ENCODE measurements around the gene CDC42BPB. TPM values are rescaled to one million over a fixed set of nuclear protein-coding genes. Genes with fewer than 3 reads are reported as not detected.

The CDC42BPB gene
- total and polyA plus RNA-seq, 2 of the 13 experiments (the other 11 are each of a cell fraction or from before 2014, with no cell fraction given), result 19.7 to 32.3 TPM

DNA sequence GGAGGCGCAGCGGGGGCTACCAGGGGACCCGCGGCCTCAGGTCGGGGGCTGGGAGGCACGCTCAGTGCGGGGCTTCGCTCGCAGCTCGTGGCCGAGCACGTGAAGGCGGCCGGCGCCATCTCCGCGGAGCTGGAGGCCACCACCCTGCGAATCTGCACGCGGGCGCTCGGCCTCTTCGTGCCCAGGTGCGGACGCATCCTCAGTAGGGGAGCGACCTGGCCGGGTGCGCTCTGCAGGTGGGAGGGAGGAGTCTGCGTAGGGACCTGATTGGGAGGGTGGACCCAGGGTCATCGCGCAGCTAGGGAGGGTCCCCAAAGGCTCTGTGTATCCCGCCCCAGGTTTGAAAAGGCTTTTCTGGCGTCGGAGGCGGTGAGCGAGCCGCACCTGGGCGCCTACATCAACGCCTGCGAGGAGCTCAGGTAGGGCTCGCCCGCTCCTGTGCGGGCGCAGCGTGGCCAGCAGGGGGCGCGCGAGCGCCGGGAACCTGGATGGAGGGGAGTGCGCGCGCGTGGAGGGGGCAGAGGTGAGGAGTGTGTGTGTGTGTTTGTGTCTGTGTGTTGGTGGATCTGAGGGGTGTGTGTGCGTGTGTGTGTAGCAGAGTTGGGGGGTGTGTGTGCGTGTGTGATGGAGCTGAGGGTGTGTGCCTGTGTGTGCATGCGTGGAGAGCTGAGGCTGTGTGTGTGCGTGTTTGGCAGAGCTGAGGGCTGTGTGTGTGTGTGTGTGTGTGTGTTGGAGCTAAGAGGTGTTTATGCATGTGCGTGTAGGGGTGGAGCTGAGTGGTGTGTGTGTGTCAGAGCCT is 47.5 kb upstream of the CDC42BPB start (continued):
- TF ChIP-seq, protein P1, sequence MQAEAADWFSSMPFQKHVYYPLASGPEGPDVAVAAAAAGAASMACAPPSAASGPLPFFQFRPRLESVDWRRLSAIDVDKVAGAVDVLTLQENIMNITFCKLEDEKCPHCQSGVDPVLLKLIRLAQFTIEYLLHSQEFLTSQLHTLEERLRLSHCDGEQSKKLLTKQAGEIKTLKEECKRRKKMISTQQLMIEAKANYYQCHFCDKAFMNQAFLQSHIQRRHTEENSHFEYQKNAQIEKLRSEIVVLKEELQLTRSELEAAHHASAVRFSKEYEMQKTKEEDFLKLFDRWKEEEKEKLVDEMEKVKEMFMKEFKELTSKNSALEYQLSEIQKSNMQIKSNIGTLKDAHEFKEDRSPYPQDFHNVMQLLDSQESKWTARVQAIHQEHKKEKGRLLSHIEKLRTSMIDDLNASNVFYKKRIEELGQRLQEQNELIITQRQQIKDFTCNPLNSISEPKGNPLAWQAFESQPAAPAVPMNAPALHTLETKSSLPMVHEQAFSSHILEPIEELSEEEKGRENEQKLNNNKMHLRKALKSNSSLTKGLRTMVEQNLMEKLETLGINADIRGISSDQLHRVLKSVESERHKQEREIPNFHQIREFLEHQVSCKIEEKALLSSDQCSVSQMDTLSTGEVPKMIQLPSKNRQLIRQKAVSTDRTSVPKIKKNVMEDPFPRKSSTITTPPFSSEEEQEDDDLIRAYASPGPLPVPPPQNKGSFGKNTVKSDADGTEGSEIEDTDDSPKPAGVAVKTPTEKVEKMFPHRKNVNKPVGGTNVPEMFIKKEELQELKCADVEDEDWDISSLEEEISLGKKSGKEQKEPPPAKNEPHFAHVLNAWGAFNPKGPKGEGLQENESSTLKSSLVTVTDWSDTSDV (CRISPR knock-in tag; IDR thresholded peaks at IDR 0.05), result 0 out of 2 replicates have a peak, but pooled peaks have one; percentile 39
- TF ChIP-seq ZNF709 (CRISPR knock-in tag; IDR thresholded peaks at IDR 0.05) (0 out of 2 replicates have a peak, but pooled peaks have one; percentile 27), GPN1 (CRISPR knock-in tag; IDR thresholded peaks at IDR 0.05; ENCODE audit: borderline replicate concordance) (no peak), ZNF841 (CRISPR knock-in tag; IDR thresholded peaks at IDR 0.05; ENCODE audit: borderline replicate concordance) (no peak), ZNF136 (CRISPR knock-in tag; IDR thresholded peaks at IDR 0.05; ENCODE audit: low read depth) (peak; percentile 46; the same call in 1 of the 2 replicates), ZNF549 (CRISPR knock-in tag; IDR thresholded peaks at IDR 0.05) (no peak), ZNF230 (CRISPR knock-in tag; IDR thresholded peaks at IDR 0.05) (no peak), PCBP2 (optimal IDR thresholded peaks at IDR 0.05; ENCODE audit: low read depth, low read length, poor library complexity, severe bottlenecking) (no peak), KAT7 (CRISPR knock-in tag; IDR thresholded peaks at IDR 0.05; ENCODE audit: borderline replicate concordance) (no peak), DPF2 (CRISPR knock-in tag; IDR thresholded peaks at IDR 0.05; ENCODE audit: borderline replicate concordance, low read depth) (no peak), JDP2 (CRISPR knock-in tag; IDR thresholded peaks at IDR 0.05; ENCODE audit: borderline replicate concordance) (no peak), MAFF (IDR thresholded peaks at IDR 0.05; ENCODE audit: low read depth, low read length) (no peak)
- TF ChIP-seq, protein P2, sequence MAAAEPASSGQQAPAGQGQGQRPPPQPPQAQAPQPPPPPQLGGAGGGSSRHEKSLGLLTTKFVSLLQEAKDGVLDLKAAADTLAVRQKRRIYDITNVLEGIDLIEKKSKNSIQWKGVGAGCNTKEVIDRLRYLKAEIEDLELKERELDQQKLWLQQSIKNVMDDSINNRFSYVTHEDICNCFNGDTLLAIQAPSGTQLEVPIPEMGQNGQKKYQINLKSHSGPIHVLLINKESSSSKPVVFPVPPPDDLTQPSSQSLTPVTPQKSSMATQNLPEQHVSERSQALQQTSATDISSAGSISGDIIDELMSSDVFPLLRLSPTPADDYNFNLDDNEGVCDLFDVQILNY (CRISPR knock-in tag; conservative IDR thresholded peaks at IDR 0.05), result no peak
- TF ChIP-seq, protein P3, sequence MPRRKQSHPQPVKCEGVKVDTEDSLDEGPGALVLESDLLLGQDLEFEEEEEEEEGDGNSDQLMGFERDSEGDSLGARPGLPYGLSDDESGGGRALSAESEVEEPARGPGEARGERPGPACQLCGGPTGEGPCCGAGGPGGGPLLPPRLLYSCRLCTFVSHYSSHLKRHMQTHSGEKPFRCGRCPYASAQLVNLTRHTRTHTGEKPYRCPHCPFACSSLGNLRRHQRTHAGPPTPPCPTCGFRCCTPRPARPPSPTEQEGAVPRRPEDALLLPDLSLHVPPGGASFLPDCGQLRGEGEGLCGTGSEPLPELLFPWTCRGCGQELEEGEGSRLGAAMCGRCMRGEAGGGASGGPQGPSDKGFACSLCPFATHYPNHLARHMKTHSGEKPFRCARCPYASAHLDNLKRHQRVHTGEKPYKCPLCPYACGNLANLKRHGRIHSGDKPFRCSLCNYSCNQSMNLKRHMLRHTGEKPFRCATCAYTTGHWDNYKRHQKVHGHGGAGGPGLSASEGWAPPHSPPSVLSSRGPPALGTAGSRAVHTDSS (CRISPR knock-in tag; conservative IDR thresholded peaks at IDR 0.05), result no peak
- TF ChIP-seq, protein P4, sequence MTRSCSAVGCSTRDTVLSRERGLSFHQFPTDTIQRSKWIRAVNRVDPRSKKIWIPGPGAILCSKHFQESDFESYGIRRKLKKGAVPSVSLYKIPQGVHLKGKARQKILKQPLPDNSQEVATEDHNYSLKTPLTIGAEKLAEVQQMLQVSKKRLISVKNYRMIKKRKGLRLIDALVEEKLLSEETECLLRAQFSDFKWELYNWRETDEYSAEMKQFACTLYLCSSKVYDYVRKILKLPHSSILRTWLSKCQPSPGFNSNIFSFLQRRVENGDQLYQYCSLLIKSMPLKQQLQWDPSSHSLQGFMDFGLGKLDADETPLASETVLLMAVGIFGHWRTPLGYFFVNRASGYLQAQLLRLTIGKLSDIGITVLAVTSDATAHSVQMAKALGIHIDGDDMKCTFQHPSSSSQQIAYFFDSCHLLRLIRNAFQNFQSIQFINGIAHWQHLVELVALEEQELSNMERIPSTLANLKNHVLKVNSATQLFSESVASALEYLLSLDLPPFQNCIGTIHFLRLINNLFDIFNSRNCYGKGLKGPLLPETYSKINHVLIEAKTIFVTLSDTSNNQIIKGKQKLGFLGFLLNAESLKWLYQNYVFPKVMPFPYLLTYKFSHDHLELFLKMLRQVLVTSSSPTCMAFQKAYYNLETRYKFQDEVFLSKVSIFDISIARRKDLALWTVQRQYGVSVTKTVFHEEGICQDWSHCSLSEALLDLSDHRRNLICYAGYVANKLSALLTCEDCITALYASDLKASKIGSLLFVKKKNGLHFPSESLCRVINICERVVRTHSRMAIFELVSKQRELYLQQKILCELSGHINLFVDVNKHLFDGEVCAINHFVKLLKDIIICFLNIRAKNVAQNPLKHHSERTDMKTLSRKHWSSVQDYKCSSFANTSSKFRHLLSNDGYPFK (CRISPR knock-in tag; IDR thresholded peaks at IDR 0.05; ENCODE audit: borderline replicate concordance), result peak; percentile 49; the same call in 1 of the 2 replicates
- TF ChIP-seq, protein P5, sequence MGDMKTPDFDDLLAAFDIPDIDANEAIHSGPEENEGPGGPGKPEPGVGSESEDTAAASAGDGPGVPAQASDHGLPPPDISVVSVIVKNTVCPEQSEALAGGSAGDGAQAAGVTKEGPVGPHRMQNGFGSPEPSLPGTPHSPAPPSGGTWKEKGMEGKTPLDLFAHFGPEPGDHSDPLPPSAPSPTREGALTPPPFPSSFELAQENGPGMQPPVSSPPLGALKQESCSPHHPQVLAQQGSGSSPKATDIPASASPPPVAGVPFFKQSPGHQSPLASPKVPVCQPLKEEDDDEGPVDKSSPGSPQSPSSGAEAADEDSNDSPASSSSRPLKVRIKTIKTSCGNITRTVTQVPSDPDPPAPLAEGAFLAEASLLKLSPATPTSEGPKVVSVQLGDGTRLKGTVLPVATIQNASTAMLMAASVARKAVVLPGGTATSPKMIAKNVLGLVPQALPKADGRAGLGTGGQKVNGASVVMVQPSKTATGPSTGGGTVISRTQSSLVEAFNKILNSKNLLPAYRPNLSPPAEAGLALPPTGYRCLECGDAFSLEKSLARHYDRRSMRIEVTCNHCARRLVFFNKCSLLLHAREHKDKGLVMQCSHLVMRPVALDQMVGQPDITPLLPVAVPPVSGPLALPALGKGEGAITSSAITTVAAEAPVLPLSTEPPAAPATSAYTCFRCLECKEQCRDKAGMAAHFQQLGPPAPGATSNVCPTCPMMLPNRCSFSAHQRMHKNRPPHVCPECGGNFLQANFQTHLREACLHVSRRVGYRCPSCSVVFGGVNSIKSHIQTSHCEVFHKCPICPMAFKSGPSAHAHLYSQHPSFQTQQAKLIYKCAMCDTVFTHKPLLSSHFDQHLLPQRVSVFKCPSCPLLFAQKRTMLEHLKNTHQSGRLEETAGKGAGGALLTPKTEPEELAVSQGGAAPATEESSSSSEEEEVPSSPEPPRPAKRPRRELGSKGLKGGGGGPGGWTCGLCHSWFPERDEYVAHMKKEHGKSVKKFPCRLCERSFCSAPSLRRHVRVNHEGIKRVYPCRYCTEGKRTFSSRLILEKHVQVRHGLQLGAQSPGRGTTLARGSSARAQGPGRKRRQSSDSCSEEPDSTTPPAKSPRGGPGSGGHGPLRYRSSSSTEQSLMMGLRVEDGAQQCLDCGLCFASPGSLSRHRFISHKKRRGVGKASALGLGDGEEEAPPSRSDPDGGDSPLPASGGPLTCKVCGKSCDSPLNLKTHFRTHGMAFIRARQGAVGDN (CRISPR knock-in tag; IDR thresholded peaks at IDR 0.05), result peak; percentile 77
